Loucy (cell line): ENCODE results near the gene EED.

Experiments used
- EZH2phosphoT487 ChIP-seq: fragments of 200-600 bp; IDR thresholded peaks from 2 replicates; pipeline ENCODE4 v1.6.1; 2018; ENCODE audit warnings: antibody characterized with exemption, mild to moderate bottlenecking, moderate library complexity, borderline replicate concordance
- TF ChIP-seq, protein P1 (sequence below): fragments of 200-600 bp; sonication (generic); conservative IDR thresholded peaks from 2 replicates; pipeline ENCODE4 v1.5.1; 2014; ENCODE audit warnings: mild to moderate bottlenecking, antibody characterized with exemption, low read length

GRCh38 chr11:86196085-86196696 lies 48.4 kb upstream of the EED start:
- TF ChIP-seq EZH2phosphoT487: no peak
- TF ChIP-seq, protein P1, sequence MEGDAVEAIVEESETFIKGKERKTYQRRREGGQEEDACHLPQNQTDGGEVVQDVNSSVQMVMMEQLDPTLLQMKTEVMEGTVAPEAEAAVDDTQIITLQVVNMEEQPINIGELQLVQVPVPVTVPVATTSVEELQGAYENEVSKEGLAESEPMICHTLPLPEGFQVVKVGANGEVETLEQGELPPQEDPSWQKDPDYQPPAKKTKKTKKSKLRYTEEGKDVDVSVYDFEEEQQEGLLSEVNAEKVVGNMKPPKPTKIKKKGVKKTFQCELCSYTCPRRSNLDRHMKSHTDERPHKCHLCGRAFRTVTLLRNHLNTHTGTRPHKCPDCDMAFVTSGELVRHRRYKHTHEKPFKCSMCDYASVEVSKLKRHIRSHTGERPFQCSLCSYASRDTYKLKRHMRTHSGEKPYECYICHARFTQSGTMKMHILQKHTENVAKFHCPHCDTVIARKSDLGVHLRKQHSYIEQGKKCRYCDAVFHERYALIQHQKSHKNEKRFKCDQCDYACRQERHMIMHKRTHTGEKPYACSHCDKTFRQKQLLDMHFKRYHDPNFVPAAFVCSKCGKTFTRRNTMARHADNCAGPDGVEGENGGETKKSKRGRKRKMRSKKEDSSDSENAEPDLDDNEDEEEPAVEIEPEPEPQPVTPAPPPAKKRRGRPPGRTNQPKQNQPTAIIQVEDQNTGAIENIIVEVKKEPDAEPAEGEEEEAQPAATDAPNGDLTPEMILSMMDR: no peak
